Uterus (tissue), 4 donors: Measurements from ENCODE around the gene CAMSAP3. TPM values are rescaled to one million over a fixed set of nuclear protein-coding genes. Genes with fewer than 3 reads are reported as not detected.

Experiments
- DNase-seq, 2 donors: peaks; one replicate each; pipeline ENCODE4 v3.0.0-alpha.2; 2019 to 2020
- H3K27ac ChIP-seq, 2 donors: fragments of 200-600 bp; sonication (generic); 1 replicate in 1 of 2; 2 replicates in 1 of 2; pipeline ENCODE4 v1.5.1; 2016 to 2018
- H3K27me3 ChIP-seq, 2 donors: fragments of 200-600 bp; sonication (generic); one replicate each; pipeline ENCODE4 v1.5.1; 2018 to 2019; ENCODE audit warnings: control low read depth in 1 of 2
- H3K36me3 ChIP-seq, 2 donors: fragments of 200-600 bp; sonication (generic); one replicate each; pipeline ENCODE4 v1.5.1; 2019; ENCODE audit warnings: control low read depth in 1 of 2
- H3K4me1 ChIP-seq, 2 donors: fragments of 200-600 bp; sonication (generic); one replicate each; pipeline ENCODE4 v1.5.1; 2018 to 2019; ENCODE audit warnings: control low read depth in 1 of 2
- H3K4me3 ChIP-seq, 2 donors: fragments of 200-600 bp; sonication (generic); 1 replicate in 1 of 2; 2 replicates in 1 of 2; pipeline ENCODE4 v1.5.1; 2018 to 2019; ENCODE audit warnings: mild to moderate bottlenecking in 1 of 2
- H3K9me3 ChIP-seq, 2 donors: fragments of 200-600 bp; sonication (generic); one replicate each; pipeline ENCODE4 v1.5.1; 2019; ENCODE audit warnings: control low read depth in 1 of 2
- CTCF ChIP-seq, 4 experiments: fragments of 200-600 bp in 2 of 4; fragments of 450-650 bp in 2 of 4; sonication (generic) in 2 of 4; IDR thresholded peaks; one replicate each; pipeline ENCODE4 v1.5.1; 2016 to 2019; ENCODE audit warnings: antibody characterized with exemption in 4 of 4, mild to moderate bottlenecking in 2 of 4, moderate library complexity in 1 of 4
- POLR2A ChIP-seq, 2 donors: fragments of 450-650 bp; IDR thresholded peaks; one replicate each; pipeline ENCODE4 v1.6.1; 2016; ENCODE audit warnings: antibody characterized with exemption in 2 of 2, mild to moderate bottlenecking in 1 of 2, moderate library complexity in 1 of 2
- intact Hi-C: fragments of 100-400 bp; cut with DNase I; formaldehyde crosslinking; loops from one replicate; pipeline ENCODE4 v1.15.1; 2023; ENCODE audit warnings: low total_unique reads
- total RNA-seq, 4 donors: library from RNA; depleted of rRNA in 3 of 4; stranded (reverse); fragments of >200 nt in 3 of 4; gene quantifications; one replicate each; pipeline versions ENCODE4 v1.1.0 to v1.2.4, GENCODE V29; 2014 to 2023
- donor health status: DM: yes; HTN: yes; CAD: no.

Gene CAMSAP3
- total RNA-seq, 4 donors from 2014 or later: 0.26 to 3.5 (median 0.47) TPM

- no peak for DNase-seq
These were observed 35.9 kb downstream of the CAMSAP3 start for GRCh38 chr19:7631577-7631976.

GRCh38 chr19:7632340-7633203, 36.9 kb downstream of the CAMSAP3 start:
- intact Hi-C loops: no loop called here
- Histone ChIP-seq H3K4me3 (no peak overlapping the region), H3K36me3 (no peaks in the 10 kb centered on the region), H3K9me3 (no peaks in the 10 kb centered on the region), H3K27ac (no peak overlapping the region), H3K27me3 (peaks cover 8 to 15% of the 10 kb centered on the region in 2 donors), H3K4me1 (peaks cover 10 to 16% of the 10 kb centered on the region in 2 donors)
- DNase-seq: no peak
- TF ChIP-seq CTCF (IDR thresholded peaks at IDR 0.05) (no peak), POLR2A (IDR thresholded peaks at IDR 0.05) (no peak)

More at GRCh38 chr19:7631577-7631976, 35.9 kb downstream of the CAMSAP3 start:
- no peak overlapping the region for H3K4me3 ChIP-seq
- no peak for TF ChIP-seq POLR2A (IDR thresholded peaks at IDR 0.05)
- no peak for TF ChIP-seq CTCF (IDR thresholded peaks at IDR 0.05)
- no peaks in the 10 kb centered on the region for H3K36me3 ChIP-seq
- H3K27ac ChIP-seq: no peak overlapping the region
- H3K4me1 ChIP-seq: peaks cover 10 to 16% of the 10 kb centered on the region in 2 donors
- peaks cover 0 to 5% of the 10 kb centered on the region in 2 donors for H3K27me3 ChIP-seq
- no peaks in the 10 kb centered on the region for H3K9me3 ChIP-seq
- intact Hi-C loops: no loop called here

GRCh38 chr19:7633698-7634097, 38.0 kb downstream of the CAMSAP3 start, which contains the start of gene PCP2:
PCP2 (minus strand) TSS chr19:7633719; CDS start chr19:7633457, 262 bp downstream.
- H3K27ac ChIP-seq: no peak within 1 kb of the TSS
- H3K9me3 ChIP-seq: no peaks in the 10 kb centered on the region
- H3K4me3 ChIP-seq: no peak within 1 kb of the TSS
- DNase-seq: no peak
- TF ChIP-seq POLR2A (IDR thresholded peaks at IDR 0.05): no peak
- TF ChIP-seq CTCF (IDR thresholded peaks at IDR 0.05): no peak
- peaks cover 10 to 20% of the 10 kb centered on the region in 2 donors for H3K27me3 ChIP-seq
- intact Hi-C loops: no loop called here
- H3K4me1 ChIP-seq: peaks cover 5 to 10% of the 10 kb centered on the region in 2 donors
- H3K36me3 ChIP-seq: no peaks in the 10 kb centered on the region

GRCh38 chr19:7635670-7636069, 40.0 kb downstream of the CAMSAP3 start:
- intact Hi-C loops: no loop called here
- TF ChIP-seq POLR2A (IDR thresholded peaks at IDR 0.05) (no peak), CTCF (IDR thresholded peaks at IDR 0.05) (no peak)
- no peak overlapping the region for H3K4me3 ChIP-seq
- H3K9me3 ChIP-seq: no peaks in the 10 kb centered on the region
- H3K4me1 ChIP-seq: peaks cover 0 to 4% of the 10 kb centered on the region in 2 donors
- H3K36me3 ChIP-seq: no peaks in the 10 kb centered on the region
- DNase-seq: no peak
- H3K27me3 ChIP-seq: peaks cover 10 to 20% of the 10 kb centered on the region in 2 donors
- no peak overlapping the region for H3K27ac ChIP-seq

- peaks cover 10 to 20% of the 10 kb centered on the region in 2 donors for H3K27me3 ChIP-seq
- H3K4me3 ChIP-seq: no peak overlapping the region
- intact Hi-C loops: no loop called here
These were observed 40.6 kb downstream of the CAMSAP3 start for GRCh38 chr19:7636317-7636690.

More at GRCh38 chr19:7636317-7636690, 40.6 kb downstream of the CAMSAP3 start:
- H3K36me3 ChIP-seq: no peaks in the 10 kb centered on the region
- no peaks in the 10 kb centered on the region for H3K9me3 ChIP-seq
- no peak for TF ChIP-seq POLR2A (IDR thresholded peaks at IDR 0.05)
- TF ChIP-seq CTCF (IDR thresholded peaks at IDR 0.05): no peak
- no peak overlapping the region for H3K27ac ChIP-seq
- H3K4me1 ChIP-seq: no peaks in the 10 kb centered on the region
- DNase-seq: no peak
